ENCODE data around the gene NRL. TPM values are rescaled to one million over a fixed set of nuclear protein-coding genes. Genes with fewer than 3 reads are reported as not detected.

The NRL gene
- total RNA-seq, 1 donor from 2014 or later, result 2.0 TPM

DNA sequence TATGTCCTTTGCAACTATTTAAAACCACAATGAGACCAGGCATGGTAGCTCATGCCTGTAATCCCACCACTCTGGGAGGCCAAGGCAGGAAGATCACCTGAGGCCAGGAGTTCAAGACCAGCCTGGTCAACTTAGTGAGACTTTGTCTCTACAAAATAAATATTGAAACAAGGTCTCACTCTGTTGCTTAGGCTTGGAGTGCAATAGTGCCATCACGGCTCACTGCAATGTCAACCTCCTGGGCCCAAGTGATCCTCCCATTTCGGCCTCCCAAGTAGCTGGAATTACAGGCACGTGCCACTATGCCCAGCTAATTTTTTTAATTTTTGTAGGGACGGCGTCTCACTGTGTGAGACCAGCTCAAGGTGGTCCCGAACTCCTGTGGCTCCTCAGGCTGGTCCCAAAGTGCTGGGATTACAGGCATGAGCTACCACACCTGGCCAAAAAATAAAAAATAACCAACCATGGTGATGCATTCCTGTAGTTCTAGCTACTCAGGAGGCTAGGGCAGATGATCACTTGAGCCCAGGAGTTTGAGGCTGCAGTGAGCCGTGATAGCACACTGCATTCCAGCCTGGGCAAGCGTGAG, 14.8 kb upstream of the NRL start:
- no peak for ATAC-seq

GRCh38 chr14:24127673-24128072, 12.9 kb upstream of the NRL start:
- ATAC-seq (no peak), DNase-seq (no peak)
- no peak for TF ChIP-seq CTCF (IDR thresholded peaks at IDR 0.05)
- Histone ChIP-seq H3K4me3 (no peak overlapping the region), H3K27me3 (ENCODE audit: low read depth) (no peaks in the 10 kb centered on the region), H3K27ac (no peak overlapping the region), H3K36me3 (peaks cover 21% of the 10 kb centered on the region), H3K4me1 (peaks cover 5% of the 10 kb centered on the region), H3K9me3 (no peaks in the 10 kb centered on the region)
- intact Hi-C loops (cut with DNase I), result no loop called here

More for the DNA sequence above, 14.8 kb upstream of the NRL start:
- peaks cover 3% of the 10 kb centered on the region for H3K36me3 ChIP-seq
- no peak for TF ChIP-seq CTCF (IDR thresholded peaks at IDR 0.05)
- DNase-seq, result no peak
- intact Hi-C loops (cut with DNase I), result no loop called here
- no peak overlapping the region for H3K27ac ChIP-seq
- no peaks in the 10 kb centered on the region for H3K9me3 ChIP-seq
- no peak overlapping the region for H3K4me3 ChIP-seq
- no peaks in the 10 kb centered on the region for H3K27me3 ChIP-seq (ENCODE audit: low read depth)
- H3K4me1 ChIP-seq, result peaks cover 5% of the 10 kb centered on the region

DNA sequence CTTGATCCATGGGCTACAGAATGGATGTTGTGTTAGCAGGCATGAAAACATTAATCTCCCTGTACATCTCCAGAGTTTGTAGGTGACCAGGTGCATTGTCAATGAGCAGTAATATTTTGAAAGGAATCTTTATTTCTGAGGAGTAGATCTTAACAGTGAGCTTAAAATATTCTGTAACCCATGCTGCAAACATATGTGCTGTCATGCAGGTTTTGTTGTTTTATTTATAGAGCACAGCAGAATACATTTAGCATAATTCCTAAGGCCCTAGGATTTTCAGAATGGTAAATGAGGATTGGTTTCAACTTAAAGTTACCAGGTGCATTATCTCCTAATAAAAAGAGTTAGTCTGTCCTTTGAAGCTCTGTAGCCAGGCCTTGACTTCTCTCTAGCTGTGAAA, 12.2 kb upstream of the NRL start:
- H3K27ac ChIP-seq, result no peak overlapping the region
- peaks cover 5% of the 10 kb centered on the region for H3K4me1 ChIP-seq
- H3K36me3 ChIP-seq, result peaks cover 29% of the 10 kb centered on the region
- intact Hi-C loops (cut with DNase I), result no loop called here
- DNase-seq, result no peak
- no peaks in the 10 kb centered on the region for H3K9me3 ChIP-seq
- no peak for ATAC-seq
- no peak overlapping the region for H3K4me3 ChIP-seq
- TF ChIP-seq CTCF (IDR thresholded peaks at IDR 0.05), result no peak
- H3K27me3 ChIP-seq (ENCODE audit: low read depth), result no peaks in the 10 kb centered on the region

- H3K27ac ChIP-seq, result no peak overlapping the region
- peak in 1 of 2 donors; percentile 20 for ATAC-seq
- intact Hi-C loops (cut with DNase I), result no loop called here
- peaks cover 61% of the 10 kb centered on the region for H3K36me3 ChIP-seq
- H3K9me3 ChIP-seq, result no peaks in the 10 kb centered on the region
- no peak for DNase-seq
- H3K27me3 ChIP-seq (ENCODE audit: low read depth), result no peaks in the 10 kb centered on the region
- H3K4me3 ChIP-seq, result no peak overlapping the region
- no peaks in the 10 kb centered on the region for H3K4me1 ChIP-seq
- TF ChIP-seq CTCF (IDR thresholded peaks at IDR 0.05), result no peak
Observed at GRCh38 chr14:24123424-24124417, 9.0 kb upstream of the NRL start.

DNA sequence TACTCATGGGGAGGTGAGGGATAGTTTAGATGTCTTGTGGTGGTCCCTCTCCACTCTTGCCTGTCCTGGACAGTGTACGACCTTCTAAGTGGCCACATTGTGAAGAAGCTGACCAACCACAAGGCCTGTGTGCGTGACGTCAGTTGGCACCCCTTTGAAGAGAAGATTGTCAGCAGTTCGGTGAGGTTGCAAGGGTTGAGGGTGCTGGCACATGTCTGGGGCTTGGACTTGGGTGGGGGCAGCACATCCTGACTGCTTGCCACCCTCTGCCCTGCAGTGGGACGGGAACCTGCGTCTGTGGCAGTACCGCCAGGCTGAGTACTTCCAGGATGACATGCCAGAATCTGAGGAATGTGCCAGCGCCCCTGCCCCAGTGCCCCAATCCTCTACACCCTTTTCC, 8.1 kb upstream of the NRL start:
- no peak overlapping the region for H3K4me3 ChIP-seq
- ATAC-seq (no peak), DNase-seq (no peak)
- intact Hi-C loops (cut with DNase I), result no loop called here
- H3K27me3 ChIP-seq (ENCODE audit: low read depth), result no peaks in the 10 kb centered on the region
- no peak overlapping the region for H3K27ac ChIP-seq
- peaks cover 69% of the 10 kb centered on the region for H3K36me3 ChIP-seq
- TF ChIP-seq CTCF (IDR thresholded peaks at IDR 0.05), result no peak
- no peaks in the 10 kb centered on the region for H3K9me3 ChIP-seq
- H3K4me1 ChIP-seq, result no peaks in the 10 kb centered on the region

Data from lower lobe of right lung (tissue), 2 donors.